GM20000 (cell line): Measurements from ENCODE around the gene UTP15.

Experiments
- DNase-seq: peaks from one replicate; pipeline ENCODE4 v3.0.0; 2012; ENCODE audit warnings: low spot score
- TF ChIP-seq, protein P1 (sequence below): IDR thresholded peaks from 2 replicates; pipeline ENCODE4 v1.5.1; 2012; ENCODE audit warnings: mild to moderate bottlenecking, control low read depth; ENCODE audit errors: extremely low read depth, missing control alignments

Gene UTP15

DNA sequence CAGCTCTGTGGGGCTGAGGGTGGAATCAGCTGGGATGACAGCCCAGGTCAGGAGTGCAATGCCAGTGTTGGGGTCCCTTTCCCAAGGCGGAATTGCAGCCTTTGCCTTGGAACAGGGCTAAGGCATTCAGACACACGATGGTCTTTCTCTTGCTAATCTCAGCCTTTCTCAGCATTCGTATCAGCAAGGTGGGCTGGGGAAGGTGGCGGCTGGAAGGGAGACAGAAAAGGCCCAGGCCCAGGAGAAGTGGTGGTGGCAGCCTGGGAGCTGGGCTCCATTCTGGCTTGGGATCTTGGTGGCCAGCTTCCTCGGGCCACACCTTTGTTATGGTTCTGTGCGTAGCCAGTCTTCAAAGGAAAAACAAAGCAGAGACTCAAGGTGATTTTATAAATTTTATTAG lies 59.3 kb downstream of the UTP15 start:
- TF ChIP-seq, protein P1, sequence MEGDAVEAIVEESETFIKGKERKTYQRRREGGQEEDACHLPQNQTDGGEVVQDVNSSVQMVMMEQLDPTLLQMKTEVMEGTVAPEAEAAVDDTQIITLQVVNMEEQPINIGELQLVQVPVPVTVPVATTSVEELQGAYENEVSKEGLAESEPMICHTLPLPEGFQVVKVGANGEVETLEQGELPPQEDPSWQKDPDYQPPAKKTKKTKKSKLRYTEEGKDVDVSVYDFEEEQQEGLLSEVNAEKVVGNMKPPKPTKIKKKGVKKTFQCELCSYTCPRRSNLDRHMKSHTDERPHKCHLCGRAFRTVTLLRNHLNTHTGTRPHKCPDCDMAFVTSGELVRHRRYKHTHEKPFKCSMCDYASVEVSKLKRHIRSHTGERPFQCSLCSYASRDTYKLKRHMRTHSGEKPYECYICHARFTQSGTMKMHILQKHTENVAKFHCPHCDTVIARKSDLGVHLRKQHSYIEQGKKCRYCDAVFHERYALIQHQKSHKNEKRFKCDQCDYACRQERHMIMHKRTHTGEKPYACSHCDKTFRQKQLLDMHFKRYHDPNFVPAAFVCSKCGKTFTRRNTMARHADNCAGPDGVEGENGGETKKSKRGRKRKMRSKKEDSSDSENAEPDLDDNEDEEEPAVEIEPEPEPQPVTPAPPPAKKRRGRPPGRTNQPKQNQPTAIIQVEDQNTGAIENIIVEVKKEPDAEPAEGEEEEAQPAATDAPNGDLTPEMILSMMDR, result no peak
- DNase-seq, result no peak

DNA sequence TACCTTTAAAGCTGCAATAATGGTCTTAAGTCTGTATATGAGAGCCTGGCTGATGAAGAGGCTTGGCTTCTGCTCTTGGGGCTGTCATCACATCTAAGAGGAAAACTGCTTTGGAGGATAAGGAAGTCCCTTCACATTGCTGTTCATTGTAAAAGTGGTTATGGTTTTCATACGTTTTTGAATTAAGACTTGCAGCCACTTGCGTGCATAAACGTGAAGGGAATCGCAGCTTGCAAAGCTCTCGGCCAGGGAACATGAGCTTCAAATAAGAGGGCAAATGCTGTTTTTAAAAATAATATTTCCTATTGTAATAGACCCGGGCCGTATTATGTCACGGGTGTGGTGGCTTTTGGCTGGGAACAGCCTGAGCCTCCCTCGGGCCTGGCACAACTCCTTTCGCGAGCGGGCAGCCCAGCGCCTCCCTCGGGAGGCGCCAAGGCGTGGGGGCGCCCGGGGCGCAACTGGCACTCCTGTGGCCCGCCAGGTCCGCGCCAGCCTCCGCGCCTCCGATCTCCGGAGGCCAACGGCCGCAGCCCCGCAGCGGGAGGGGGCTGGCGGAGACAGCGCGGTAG lies 59.9 kb downstream of the UTP15 start:
- TF ChIP-seq, protein P1, result no peak
- no peak for DNase-seq

DNA sequence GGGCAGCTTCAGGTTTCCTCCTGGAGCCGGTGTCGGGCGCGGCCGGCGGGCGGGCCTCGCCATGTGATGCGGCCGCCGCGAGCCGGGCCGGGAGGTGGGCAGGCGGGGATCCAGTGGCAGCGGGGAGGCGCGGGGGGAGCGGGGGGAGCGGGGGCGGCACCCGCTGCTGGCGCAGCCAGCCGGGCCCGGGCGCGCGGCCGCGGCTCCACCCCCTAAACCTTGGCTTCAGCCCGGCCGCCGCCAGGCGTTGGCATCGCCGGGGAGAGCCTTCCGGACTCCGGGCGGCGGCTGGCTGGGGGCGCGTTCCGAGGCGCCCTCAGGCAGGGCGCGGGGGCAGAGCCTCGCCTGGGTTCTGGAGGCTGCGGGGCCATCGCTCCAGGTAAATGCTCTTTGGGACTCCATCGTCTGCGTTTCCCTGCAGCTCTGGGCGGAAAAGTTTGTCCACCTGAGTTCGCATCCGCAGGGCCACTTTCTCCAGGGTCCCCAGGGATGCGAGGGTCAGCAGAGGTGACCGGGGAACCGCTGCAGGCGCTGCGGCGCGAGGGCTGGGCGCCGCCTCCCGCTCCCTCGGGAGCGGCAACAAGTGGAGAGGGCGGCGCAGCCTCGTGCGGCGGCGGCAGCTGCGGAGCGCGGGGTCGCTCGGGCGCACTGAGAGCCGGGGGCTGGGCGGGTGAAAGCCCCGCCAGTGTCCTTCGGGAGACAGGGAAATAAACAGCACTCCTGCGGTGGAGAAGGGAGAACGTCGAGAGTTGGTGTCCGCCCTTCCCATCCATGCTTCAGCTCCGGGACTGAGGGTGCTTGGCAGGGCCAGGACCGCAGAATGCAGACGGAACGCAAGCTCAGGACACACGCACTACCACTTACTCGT lies 60.6 kb downstream of the UTP15 start, which contains the start of gene ARHGEF28:
Gene ARHGEF28, plus strand, starts transcription at position 253 of the 868 bp plus-strand sequence. CDS start 58,656 bp downstream, outside the sequence.
- TF ChIP-seq, protein P1, result no peak
- DNase-seq, result peak; percentile 79

DNA sequence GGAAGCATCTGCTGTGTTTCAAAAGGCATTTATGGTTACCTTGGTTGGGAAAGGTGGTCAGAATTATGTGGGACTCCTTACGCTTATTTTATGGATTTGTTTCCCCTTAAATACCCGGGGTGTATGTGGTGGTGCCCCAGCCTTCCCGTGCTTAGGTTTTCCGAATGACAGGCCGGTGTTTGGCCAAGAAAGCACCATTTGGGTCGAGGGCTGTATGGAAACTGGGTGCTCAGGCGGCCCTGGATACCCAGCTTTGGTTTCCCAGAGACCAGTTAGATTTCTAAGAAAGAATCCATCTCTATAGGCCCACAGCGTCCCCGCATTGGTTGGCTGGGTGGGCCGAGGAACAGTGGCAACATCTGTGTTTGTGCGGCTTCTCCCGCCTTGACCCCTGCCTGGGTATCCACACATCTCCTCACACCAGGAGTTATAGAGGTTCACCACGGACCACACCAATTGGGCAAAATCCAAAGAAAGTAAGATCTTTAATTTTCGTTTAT lies 61.3 kb downstream of the UTP15 start:
- DNase-seq, result no peak
- TF ChIP-seq, protein P1, result no peak

DNA sequence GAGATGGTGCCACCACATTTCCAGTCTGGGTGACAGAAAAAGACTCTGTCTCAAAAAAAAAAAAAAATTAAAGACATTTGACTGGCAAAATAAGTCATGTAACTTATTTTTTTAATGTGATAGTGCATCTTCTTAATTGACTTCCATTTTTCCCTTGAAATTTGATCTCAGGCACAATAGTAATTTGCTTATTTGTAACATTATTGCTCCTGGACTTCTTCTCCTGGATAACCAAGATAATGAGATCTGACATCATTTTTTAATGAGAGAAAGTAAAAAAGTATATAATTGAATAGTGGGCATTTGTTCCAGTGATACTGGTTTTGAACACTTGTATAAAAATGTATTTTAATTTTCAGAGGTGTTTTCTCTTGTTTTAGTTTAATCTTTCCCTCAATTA lies 63.9 kb downstream of the UTP15 start:
- no peak for DNase-seq
- TF ChIP-seq, protein P1, result no peak

DNA sequence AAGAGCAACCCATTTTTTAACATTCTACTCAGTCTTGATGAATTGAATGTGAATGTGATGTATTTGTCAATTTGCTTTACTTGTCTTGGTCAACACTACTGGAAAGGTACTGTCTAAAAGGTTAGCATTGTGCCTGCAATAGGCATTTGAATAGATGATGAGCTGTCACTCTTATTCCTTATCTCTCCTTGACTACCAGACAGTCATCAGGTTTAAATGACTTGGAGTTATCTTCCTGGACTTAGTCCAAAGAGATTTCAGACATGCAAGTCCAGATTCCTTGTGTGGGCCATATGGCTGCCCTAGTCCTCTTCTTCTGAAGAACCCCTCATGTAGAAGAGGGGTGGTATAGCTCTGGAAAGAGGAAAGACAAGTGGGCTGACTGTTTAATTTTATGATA lies 65.2 kb downstream of the UTP15 start:
- DNase-seq, result no peak
- TF ChIP-seq, protein P1, result no peak

DNA sequence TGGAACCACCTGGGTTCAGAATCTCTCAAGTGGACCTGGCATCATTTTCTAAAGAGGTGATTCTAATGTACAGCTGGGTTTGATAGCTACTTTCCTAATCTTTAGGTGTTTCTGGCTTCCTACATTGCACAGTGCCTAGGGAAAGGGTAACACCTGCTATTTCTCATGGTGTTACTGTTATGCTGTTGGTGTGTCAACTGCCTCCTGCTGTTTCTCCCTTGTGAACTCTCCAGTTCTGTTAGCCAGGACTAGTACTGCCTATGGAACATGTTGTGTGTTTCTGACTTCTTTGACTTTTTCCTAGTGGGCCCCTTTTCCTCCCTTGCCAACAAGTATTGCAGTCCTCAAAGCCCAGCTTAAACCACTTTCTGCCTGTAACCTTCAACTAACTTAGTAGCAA lies 66.0 kb downstream of the UTP15 start:
- DNase-seq, result no peak
- TF ChIP-seq, protein P1, result no peak
